HG03060 (cell line): ENCODE measurements around the gene C6orf132.
"Not testable (repeated sequence)": the region's sequence is repeated elsewhere in the genome, so short reads cannot be mapped to it uniquely, and the experiment has no call there.

ENCODE experiments used
- ATAC-seq: cut with Tn5 transposase; IDR thresholded peaks from one replicate; pipeline ENCODE4 v1.9.1; 2021; ENCODE audit warnings: low read depth, moderate number of reproducible peaks; ENCODE audit not compliant: unreplicated experiment

C6orf132 gene

GRCh38 chr6:42142118-42142835, at the start of gene C6orf132:
Gene C6orf132 (minus strand): TSS chr6:42142620. CDS start chr6:42142444, 176 bp downstream.
- no peak for ATAC-seq

GRCh38 chr6:42190554-42191183, 48.2 kb upstream of the C6orf132 start:
- ATAC-seq, result no peak

GRCh38 chr6:42188406-42188805, 46.0 kb upstream of the C6orf132 start:
- no peak for ATAC-seq

GRCh38 chr6:42185597-42185996, 43.2 kb upstream of the C6orf132 start:
- ATAC-seq, result no peak

GRCh38 chr6:42184475-42184874, 42.1 kb upstream of the C6orf132 start:
- no peak for ATAC-seq

- ATAC-seq, result no peak
Observed at GRCh38 chr6:42182101-42182500, 39.7 kb upstream of the C6orf132 start.

GRCh38 chr6:42179945-42180313, 37.5 kb upstream of the C6orf132 start:
- no peak for ATAC-seq

GRCh38 chr6:42179261-42179944, 37.0 kb upstream of the C6orf132 start:
- no peak for ATAC-seq

- ATAC-seq, result no peak
Observed at GRCh38 chr6:42177514-42178364, 35.3 kb upstream of the C6orf132 start.

GRCh38 chr6:42176981-42177380, 34.6 kb upstream of the C6orf132 start:
- no peak for ATAC-seq

- ATAC-seq, result no peak
Observed at GRCh38 chr6:42175860-42176259, 33.4 kb upstream of the C6orf132 start.

GRCh38 chr6:42173101-42173500, 30.7 kb upstream of the C6orf132 start, which contains the start of gene GUCA1A:
Gene GUCA1A (plus strand): TSS chr6:42173364. CDS start chr6:42173614, 250 bp downstream.
- ATAC-seq, result no peak

- ATAC-seq, result no peak
Observed at GRCh38 chr6:42171813-42172581, 29.6 kb upstream of the C6orf132 start.

- ATAC-seq, result not testable (repeated sequence)
Observed at GRCh38 chr6:42169780-42170179, 27.4 kb upstream of the C6orf132 start.

- no peak for ATAC-seq
Observed at GRCh38 chr6:42168650-42169049, 26.2 kb upstream of the C6orf132 start.

GRCh38 chr6:42166444-42167141, 24.2 kb upstream of the C6orf132 start:
- ATAC-seq, result no peak

- no peak for ATAC-seq
Observed at GRCh38 chr6:42165016-42165415, 22.6 kb upstream of the C6orf132 start.

- ATAC-seq, result no peak
Observed at GRCh38 chr6:42163981-42164380, 21.6 kb upstream of the C6orf132 start.

GRCh38 chr6:42162812-42163211, 20.4 kb upstream of the C6orf132 start:
- no peak for ATAC-seq
